GM18951 (cell line): ENCODE results near the gene UBA52.
"Not testable (repeated sequence)": the region's sequence is repeated elsewhere in the genome, so short reads cannot be mapped to it uniquely, and the experiment has no call there.

Experiments
- POLR2A ChIP-seq: IDR thresholded peaks from 4 replicates; pipeline ENCODE4 v1.6.1; 2011; ENCODE audit warnings: mild to moderate bottlenecking; ENCODE audit not compliant: insufficient read length, insufficient read depth; ENCODE audit errors: extremely low read depth
- in situ Hi-C: fragments of 300-500 bp; cut with MboI; formaldehyde crosslinking; loops from one replicate; pipeline ENCODE4 v1.12.0; 2022; ENCODE audit warnings: low sequenced_read_pairs, mixed read lengths, inconsistent platforms; ENCODE audit not compliant: unreplicated experiment

The UBA52 gene

DNA sequence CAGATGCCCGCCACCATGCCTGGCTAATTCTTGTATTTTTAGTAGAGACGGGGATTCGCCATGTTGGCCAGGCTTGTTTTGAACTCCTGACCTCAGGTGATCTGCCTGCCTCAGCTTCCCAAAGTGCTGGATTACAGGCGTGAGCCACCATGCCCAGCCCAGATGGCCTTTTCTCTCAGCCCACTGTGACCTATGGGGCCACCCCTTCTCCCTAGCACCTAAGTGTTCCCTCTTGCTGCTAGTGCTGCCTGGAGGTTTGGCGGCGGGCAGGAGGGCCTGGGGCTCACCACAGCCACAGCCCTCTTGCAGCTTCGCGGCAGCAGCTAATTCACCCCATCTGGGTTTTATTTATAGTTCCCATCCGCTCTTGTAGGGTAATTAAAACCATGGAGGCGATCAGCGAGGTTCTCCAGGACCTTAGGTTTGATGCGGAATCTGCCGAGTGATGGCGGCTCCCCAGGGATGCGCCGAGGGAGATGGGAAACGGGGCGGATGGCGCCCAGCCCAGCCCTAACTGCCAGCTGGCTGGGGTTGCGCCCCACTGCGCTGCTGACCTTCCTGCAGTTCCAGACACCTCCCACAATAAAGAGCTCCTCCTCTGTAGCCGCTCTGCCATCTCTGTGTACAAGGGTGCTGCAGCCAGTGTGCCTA lies 20.2 kb downstream of the UBA52 start:
- no peak for TF ChIP-seq POLR2A
- in situ Hi-C loops = no loop called here

DNA sequence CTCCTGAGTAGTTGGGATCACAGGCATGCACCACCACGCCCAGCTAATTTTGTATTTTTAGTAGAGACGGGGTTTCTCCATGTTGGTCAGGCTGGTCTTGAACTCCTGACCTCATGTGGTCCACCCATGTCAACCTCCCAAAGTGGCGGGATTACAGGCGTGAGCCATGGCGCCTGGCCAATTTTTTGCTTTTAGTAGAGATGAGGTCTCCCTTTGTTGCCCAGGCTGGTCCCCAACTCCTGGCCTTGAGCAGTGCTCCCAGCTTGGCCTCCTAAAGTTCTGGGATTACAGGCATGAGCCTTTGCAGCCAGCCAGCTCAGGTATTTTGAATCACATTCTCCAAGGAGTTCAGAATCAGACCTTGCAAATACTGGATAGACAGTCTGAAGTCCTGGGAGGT lies 21.1 kb downstream of the UBA52 start:
- in situ Hi-C loops = not testable (repeated sequence)

DNA sequence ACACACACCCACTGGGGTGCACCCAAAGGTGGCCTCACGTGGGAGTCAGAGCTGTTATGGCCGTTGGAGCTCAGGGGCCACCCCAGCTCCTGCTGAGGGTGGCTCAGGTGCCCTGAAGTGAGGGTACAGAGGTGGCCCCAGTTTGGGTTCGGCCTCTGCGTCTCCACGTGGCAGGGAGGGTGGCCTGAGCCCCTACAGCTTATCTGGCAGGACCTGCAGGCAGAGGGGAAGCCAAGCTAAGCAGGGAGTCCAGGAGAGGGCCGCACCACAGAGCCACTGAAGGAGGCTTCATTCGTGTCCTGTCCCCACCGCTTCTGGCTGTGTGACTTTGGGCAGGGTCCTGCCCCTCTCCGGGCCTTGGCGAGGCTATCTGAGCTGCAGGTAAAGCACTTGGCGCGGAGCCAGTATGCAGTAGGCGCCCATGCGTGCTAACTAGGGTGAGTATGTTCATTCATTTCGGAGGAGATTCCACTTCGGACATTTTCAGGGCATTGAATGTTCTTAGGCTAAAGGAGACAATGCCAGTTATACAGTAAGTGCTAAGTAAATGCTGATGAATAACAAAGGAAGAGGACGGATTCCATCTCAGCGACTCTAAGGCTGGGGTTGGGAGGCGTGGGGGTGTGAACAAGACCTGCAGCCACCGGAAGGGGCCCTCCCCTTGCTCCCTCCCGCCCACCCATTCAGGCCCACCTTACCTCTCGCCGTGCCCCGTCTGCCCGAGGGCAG lies 21.9 kb downstream of the UBA52 start:
- in situ Hi-C loops = no loop called here
- TF ChIP-seq POLR2A = no peak

DNA sequence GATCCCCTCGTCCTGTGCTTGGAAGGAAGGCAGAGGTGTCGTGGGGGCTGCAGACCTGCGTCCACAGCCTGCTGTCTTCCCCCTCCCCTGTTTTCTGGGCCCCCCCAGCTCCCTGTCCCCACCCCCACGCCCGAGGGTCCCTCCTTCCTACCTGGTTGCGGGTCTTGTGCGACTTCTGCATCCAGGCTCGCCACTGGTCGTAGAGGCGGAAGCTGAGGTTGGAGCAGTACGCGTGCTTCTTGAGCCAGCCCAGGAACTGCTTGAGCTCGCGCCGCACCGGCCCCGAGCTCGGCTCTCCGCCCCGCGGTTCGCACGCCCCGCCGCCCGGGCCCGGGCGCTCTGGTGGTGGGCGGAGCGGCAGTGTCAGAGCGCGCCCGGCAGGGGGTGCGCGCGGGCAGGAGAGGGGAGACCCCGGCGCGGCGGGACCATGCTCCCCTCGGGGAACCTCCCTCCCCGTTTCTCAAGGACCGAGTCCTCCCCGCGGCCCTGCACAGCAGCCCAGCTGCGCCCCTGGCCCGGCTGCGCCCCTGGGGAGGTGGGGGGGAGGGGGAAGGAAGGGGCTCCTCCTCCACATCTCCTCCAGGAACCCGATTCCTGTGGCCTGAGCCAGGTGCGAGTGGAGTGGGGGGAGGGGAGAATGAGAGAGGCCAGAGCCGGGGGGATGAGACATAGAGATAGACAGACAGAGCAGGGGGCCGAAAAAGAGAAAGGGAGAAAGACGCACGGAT lies 22.6 kb downstream of the UBA52 start:
- in situ Hi-C loops = no loop called here
- TF ChIP-seq POLR2A = peak; percentile 25

DNA sequence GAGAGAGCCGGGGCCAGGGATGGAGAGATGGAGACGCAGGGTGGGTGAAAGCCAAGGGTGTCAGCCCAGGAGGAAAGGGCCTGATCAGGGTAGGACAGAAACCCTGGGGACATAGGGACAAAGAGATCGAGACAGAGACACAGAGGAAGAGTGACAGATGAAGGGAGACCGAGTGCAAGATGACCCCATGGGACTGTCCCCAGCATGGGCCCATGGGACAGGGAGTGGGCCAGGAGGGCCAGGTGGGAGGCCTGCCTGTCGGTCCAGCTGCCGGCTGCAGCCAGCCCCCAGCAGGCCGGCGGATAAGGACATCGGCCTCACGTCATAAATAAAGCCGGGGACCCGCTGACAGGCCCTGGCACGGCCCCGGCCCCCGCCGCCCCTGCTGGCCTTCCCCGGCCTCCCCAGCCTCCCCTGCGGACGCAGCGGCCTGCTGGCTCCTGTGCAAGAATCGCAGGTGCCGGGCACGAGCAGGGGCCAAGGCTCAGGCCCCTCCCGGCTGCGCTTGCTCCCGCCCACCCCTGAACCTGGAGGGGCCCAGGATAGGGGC lies 23.2 kb downstream of the UBA52 start:
- TF ChIP-seq POLR2A = no peak
- in situ Hi-C loops = no loop called here

DNA sequence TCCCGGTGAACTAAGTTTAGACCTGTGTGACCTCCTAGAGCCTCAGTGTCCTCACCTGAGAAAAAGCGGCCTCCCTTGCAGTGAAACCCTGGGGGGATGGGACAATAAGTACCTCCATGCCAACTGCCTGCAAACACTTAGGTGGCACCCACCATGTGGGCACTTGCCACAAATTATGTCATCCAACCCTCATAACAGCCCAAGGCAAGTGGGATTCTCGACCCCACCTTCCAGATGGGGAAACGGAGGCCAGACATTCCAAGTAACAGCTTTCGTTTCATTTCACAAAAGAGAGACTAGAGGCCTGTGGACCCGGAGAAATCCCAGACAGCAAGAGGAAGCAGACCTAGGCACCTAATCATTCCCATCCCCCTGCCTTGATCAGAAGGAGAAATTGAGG lies 23.8 kb downstream of the UBA52 start:
- in situ Hi-C loops = no loop called here
- TF ChIP-seq POLR2A = no peak

DNA sequence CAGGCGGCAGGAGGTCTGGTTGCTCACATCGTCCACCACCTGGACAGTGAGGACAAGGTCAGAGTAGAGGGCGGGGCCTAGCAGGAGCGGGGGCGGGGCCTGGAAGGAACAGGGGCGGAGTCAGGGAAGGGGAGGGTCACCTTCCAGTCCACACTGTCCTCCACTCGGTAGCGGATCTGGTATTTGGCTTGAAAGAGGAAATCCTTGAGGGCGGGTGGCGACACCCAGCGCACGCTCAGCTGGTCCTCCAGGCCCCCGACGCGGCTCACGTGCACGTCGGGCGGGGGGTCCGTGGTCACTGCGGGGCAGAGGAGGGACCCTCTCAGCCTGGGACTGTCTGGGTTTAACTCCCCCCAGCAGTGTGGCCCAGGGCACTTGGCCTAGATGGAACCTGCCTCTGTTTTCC lies 25.1 kb downstream of the UBA52 start:
- TF ChIP-seq POLR2A = no peak
- in situ Hi-C loops = no loop called here

DNA sequence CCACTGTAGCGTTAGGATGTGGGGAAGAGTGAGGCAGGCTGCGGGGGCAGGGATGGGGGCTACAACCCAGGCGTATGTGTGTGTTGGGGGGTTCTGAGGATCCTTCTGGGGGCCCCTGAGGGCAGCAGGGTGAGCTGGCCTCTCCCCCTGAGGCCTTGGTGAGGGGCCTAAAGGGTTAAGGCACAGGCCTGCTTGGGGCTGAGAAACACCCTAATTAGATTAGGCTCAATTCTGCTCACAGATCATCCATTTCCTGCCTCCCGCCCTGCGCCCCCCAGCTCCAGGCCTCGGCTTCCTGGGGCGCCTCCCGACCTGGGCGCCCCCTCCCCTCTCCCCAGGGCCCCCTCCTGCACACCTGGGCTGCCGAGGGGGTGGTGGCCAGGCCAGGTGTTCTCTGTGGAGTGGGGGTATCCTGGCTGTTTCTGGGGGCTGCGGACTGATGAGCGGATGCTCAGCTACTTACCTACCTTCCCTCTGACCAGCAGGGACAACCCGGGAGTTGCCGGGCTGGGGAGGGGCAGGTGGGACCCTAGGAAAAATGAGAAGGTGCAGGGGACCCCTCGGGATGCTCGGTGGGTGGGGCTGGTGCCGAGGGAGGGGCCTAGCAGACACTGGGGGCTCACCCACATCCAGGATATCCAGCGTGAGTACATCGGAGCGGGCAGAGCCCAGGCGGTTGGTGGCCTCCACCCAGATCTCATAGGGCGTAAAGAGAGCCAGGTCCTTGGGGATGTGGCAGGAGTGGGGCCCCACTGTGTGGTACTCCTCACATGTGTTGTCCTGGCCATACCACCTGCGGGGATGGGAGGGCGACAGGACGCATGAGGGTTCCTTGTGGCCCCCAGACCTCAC lies 26.4 kb downstream of the UBA52 start:
- in situ Hi-C loops = no loop called here
- no peak for TF ChIP-seq POLR2A

DNA sequence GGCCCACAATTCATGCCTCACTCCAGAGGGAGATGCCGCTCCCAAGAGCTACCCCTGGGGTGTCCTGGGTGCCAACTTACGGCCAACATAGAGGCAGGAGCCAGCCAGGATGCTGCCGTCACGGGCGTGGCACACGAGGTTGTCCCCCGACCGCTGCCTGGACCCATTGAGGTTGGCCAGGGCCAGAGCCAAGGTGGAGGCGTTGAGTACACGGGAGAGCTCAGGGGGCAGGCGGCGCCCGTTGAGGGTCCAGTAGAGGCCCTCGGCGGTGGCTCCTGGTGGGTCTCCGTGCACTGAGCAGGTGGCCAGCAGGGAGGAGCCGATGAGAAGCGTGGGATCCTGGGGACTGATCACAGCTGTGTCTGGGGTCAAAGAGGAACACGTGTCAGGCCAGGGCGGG lies 27.8 kb downstream of the UBA52 start:
- in situ Hi-C loops = no loop called here
- no peak for TF ChIP-seq POLR2A

DNA sequence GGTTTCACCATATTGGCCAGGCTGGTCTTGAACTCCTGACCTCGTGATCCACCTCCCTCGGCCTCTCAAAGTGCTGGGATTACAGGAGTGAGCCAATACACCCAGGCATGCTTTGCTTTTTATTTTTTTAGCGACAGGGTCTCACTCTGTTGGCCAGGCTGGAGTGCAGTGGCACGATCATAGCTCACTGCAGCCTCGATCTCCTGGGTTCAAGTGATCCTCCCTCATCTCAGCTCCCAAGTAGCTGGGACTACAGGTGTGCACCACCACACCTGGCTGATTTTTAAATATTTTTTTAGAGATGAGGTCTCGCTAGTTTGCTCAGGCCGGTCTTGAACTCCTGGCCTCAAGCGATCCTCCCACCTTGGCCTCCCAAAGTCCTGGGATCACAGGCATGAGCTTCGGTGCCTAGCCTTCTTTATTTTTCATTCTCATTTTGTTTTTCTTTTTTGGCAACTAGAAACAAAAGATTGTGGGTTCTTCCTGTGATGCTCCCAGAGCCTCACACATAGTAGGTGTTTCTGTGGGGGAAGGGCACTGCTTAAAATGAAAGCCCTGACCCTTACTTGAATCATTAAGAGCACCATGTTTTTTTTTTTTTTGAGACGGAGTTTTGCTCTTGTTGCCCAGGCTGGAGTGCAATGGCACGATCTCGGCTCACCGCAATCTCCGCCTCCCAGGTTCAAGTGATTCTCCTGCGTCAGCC lies 29.2 kb downstream of the UBA52 start:
- in situ Hi-C loops = not testable (repeated sequence)

DNA sequence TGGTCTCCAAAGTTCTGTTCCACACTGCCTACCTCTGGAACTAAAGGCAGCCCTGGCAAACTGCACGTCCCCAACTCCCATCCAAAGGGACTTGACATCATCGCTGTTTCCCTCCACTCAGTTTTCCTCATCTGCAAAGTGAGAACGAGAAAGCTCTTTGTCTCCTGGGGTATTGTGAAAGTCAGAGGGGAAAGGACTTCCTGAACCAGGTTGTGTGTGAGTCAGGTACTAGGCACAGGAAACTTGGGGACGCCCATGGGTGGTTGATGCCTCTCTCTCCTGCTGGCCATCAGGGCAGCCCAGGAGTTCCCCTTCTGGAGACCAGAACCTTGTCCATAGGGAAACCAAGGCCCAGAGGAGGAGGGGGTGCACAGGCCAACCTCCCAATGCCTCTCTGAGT lies 30.2 kb downstream of the UBA52 start:
- no peak for TF ChIP-seq POLR2A
- in situ Hi-C loops = no loop called here

DNA sequence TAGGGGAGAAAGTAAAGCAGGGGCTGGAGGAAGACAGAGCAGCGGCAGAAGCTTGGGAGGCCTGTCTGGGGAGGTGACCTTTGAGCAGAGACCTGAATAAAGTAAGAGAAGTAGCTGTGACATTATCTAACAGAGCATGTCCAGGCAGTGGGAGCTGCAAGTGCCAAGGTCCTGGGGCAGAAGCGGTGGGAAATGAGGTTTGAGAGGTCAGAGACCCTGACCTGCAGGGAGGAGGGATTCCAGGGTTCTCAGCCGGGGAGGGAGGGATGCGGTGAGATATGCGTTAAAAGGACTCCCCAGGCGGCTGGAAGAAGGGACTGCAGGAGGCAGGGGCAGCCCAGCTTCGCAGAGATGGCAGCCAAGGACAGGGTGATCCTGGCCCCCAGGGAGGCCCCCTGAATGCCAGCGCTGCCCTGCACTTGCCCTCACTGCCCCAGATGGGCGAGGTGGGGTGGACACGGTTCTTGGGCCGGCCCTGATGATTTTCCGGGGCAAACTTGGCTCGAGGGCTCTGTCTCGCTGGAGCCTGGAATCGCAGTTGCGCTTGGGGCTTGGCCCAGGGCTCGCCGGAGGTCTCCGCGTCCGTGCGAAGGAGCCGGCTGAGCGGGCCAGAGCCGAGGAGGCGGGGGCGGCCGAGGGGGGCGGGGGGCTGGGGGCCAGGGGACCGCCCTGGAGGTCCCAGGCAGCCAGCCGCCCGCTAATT lies 31.7 kb downstream of the UBA52 start:
- in situ Hi-C loops = no loop called here
- TF ChIP-seq POLR2A = no peak
